GM18505 (cell line): ENCODE data around the gene EVC2.
"Not testable (repeated sequence)": the region's sequence is repeated elsewhere in the genome, so short reads cannot be mapped to it uniquely, and the experiment has no call there.

Experiments used
- ATAC-seq: cut with Tn5 transposase; IDR thresholded peaks from one replicate; pipeline ENCODE4 v1.9.1; 2021; ENCODE audit not compliant: unreplicated experiment
- POLR2A ChIP-seq: IDR thresholded peaks from 4 replicates; pipeline ENCODE4 v1.6.1; 2011; ENCODE audit warnings: borderline replicate concordance; ENCODE audit not compliant: insufficient read depth, insufficient read length; ENCODE audit errors: extremely low read depth

EVC2 gene

DNA sequence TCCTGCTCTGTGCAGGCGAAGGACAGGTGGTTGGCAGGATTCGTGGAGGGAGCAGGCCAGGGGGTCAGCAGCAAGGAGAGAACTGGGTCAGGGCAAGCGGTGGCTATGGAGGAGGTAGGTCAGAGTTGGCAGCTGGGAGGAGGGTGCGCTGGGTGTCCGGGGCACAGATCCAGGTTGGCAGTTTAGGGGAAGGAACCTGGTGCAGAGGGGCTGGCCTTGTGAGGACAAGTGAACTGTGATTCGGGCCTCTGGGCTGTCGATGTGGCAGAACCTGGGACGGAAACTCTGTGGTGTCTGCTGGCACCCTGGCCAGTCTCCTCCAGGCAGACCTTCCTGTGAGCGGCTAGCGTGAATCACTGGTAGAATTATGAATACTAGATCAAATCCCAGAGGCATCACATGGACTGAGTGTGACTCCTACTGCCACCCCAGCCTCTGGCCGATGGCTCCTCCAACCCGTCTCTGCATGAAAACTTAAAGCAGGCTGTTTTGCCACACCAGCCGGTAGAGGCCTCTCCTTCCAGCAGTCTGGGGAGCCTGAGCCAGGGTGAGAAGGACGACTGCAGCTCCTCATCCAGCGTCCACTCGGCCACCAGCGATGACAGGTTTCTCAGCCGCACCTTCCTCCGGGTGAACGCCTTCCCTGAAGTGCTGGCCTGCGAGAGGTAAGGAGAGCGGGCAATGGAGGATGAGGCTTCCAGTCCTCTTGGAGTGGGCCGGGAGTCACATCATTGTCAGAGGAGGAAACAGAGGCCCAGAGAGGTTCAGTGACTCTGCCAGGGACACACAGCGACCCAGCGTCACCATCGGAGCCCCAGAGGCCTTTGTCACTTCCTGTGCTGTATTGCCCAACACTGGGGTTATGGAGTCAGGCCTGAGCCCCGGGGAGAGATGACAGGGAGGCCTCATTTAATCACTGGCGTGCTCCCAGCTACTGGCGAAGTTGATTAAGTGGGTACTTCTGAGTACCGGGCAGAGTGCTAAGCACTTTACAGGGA, 22.9 kb upstream of the EVC2 start:
- no peak for ATAC-seq
- TF ChIP-seq POLR2A = no peak

DNA sequence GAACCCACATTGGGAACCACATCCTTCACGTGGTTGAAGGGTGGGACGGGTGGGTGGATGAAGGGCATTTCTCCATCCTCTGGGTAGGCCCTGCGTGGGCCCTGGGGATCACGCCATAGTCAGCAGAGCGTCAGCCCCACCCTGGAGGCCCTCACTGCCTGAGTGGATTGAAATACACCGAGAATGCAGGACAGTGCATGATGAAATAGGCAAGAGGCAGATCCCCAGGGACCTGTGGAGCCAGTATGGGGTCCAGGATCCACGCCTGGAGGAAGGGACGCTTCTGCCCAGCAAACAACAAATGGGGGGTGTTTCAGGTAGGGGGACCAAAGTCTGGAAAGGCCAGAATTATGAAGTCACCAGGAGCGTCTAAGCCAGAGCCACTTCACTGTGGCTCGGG, 22.1 kb upstream of the EVC2 start:
- no peak for ATAC-seq
- TF ChIP-seq POLR2A = no peak

DNA sequence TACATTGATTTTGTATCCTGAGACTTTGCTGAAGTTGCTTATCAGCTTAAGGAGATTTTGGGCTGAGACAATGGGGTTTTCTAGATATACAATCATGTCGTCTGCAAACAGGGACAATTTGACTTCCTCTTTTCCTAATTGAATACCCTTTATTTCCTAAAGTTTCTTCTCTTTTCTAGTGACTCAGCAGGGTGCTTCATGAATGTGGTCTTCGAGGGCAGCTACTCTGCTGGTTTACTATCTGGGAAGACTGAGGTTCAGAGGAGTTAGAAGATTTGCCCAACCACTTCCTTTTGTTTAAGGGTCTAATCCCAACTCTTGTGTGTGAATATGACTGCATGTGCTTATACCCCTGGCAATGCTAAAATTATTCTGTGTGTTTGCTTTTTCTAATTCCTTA, 20.1 kb upstream of the EVC2 start:
- ATAC-seq = not testable (repeated sequence)

DNA sequence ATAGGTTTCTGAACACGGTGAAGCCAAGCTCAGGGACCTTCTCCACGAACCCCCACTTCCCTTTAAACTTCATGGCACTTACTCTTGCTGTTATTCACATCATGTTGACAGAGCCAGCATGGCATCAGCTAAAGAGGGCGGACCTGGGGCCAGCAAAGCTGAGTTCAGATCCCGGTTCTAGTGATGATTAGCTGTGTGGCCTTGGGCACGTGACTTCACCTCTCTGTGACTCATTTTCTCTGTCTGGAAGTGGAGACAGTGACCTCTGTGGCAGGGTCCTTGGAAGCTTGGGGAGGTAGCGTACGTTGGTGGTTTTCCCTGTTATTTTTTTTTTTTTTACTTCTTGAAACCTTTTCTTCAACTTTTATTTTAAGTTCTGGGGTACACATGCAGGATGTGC, 16.0 kb upstream of the EVC2 start:
- no peak for TF ChIP-seq POLR2A
- no peak for ATAC-seq

DNA sequence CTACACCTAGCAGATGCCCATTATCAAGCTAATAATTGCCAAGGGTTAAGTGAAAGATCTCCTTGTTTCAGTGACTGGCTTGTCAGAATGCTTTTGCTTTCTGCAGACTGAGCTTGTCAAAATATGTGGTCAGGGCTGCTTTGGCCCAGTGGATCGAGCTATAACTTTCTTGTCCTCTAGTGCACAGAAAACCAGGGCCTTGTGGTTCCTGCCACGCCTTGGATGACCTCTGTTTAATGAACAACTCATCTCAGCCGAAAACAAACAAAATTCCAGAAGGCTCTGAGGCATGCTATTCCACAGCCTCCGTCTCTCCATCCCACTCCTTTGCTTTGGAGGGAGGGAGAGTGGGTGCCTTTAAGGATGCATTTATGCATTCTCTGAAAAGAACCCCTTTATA, 14.0 kb upstream of the EVC2 start:
- no peak for ATAC-seq

DNA sequence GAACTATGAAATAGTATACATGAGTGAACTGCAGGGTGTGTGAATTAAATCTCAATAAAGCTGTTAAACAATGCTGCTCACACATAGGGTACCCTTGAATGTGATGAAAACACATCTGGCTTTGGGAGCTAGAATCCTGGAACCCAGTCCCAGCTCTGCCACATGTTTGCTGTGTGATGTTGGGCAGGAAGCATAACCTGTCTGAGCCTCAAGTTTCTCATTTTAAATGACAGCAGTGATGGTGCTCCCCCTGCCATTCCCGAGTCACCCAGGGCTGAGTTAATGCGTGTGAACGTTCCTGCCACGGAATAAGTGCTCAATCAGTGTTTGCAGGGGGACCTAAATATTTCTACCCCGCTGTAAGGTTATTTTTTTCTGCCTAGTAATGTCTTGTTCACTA, 13.6 kb upstream of the EVC2 start:
- ATAC-seq = no peak
- TF ChIP-seq POLR2A = no peak

More for the DNA sequence above, 14.0 kb upstream of the EVC2 start:
- TF ChIP-seq POLR2A = no peak

DNA sequence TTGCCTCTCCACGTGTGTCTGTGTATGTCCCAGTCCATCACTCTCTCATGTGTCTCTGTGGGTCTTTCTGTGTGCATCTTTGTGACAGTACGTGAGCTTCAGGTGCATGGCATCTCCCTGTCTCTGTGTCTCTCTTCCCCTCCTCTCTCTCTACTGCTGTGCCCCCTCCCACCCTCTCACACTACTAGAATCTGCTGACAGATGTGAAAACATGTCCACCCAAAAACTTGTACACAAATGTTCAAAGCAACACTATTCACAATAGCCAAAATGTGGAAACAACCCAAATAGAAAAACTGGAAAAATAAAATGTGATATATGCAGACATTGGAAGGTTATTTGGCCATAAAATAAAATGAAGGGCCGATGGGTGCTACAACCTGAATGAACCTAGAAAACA, 12.6 kb upstream of the EVC2 start:
- ATAC-seq = no peak
- TF ChIP-seq POLR2A = no peak

DNA sequence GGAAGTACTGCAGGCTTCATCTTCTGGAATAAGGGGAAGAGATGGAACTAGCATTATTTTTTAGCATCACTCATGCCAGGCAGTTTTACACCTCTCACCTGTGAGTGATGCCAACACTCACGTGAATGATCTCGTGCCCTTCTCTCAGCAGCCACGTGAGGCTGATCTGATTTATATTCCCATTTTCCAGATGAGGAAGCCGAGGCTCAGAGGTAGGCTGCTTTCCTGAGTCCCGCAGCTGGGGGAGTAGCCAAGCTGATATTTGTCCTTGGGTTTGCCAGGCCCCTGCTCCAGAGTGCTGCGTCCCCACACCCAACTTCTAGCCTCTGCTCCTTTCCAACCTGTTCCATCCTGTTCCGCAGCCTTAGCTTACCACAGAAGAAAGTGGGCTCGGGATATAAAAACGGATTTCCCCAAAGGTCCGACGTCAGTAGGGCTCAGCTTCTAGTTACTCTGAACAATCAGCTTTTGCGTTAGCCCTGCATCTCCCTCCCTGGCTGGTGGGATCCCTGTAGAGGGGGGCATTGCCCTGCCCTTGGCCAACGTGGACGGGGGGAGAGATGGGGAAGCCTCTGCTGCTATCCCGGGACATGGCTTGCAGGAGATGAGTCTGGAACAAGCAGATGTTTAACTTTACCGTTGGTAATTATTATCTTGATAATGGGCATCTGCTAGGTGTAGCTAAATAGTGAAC, 11.9 kb upstream of the EVC2 start:
- ATAC-seq = no peak
- no peak for TF ChIP-seq POLR2A

DNA sequence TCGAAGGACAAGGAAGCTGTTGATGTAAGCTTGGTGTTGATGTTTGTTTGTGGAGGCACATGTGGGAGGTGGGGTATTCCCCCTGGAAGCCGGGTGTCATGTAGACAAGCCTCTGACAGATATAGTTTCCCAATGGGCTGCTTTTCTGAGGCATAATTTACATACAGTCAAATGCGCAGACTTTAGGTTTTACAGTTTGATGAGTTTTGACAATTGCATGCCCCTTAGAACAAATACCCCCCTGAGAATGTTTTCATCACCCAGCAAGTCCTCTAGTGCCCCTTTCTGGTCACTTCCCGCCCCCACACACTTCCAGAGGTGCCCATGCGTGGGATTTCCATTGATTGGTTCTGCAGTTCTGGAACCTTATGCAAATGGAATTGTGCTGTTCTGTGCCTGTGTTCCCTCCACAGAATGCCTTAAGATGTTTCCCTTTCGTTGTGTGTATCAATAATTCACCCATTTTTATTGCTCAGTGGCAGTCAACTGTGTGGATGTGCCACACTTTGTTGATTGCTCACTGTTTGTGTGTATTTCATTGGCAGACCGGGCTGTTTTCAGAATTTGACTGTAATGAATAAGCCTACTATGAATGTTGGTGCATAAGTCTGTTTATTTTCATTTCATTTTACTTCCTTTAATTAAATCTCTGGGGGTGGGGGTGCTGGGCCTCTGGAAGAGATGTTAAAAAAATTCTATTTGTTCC, 11.1 kb upstream of the EVC2 start:
- no peak for TF ChIP-seq POLR2A
- no peak for ATAC-seq

DNA sequence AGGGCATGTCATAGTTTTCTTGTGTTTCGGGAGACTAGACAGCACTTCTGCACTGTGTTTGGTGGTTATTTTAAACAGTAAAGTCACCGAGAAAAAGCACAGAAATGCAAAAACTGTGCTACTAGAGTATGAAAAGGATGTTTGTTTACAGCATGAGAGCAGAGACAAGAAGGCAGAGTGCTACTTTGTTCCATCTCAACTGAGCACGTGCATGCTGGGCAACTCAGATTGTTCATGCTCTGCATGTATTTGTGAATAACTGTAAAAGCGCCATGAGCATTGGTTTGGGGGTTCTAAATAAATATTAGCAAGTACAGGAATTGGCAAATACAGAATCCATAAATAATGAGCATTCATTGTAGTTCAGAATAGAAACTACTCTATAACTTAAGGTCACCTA, 10.1 kb upstream of the EVC2 start:
- no peak for ATAC-seq
- no peak for TF ChIP-seq POLR2A

DNA sequence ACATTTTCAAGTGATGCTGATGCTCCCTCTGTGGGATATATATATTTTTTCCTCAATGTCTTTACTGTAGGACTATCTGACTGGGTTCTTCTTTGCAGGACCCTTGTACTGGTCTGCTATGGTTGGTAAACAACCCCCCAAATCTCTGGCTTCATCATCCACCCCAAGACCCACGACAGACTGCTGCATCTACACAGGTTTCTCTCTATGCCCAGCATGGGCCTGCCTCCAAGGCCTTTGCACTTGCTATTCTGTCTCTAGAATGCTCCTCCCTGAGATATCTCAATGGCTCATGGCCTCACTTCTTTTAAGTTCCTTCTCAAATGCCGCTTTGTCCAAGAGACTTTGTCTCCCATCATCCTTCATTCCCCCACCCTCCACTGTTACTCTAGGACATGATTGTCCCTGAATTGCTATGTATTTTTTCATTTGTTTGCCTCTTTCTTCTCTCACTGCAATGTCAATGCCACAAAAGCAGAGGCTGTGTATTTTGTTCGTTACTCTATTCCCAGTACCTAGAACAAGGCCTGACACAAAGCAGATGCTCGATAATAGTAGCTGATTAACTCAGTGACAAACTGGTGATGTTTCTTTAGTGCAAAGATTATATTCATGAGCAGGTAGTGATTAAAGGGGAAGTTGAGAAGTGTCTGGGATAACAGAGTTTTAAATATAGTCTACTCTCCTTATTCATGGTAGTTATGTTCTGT, 9.2 kb upstream of the EVC2 start:
- no peak for TF ChIP-seq POLR2A
- no peak for ATAC-seq

DNA sequence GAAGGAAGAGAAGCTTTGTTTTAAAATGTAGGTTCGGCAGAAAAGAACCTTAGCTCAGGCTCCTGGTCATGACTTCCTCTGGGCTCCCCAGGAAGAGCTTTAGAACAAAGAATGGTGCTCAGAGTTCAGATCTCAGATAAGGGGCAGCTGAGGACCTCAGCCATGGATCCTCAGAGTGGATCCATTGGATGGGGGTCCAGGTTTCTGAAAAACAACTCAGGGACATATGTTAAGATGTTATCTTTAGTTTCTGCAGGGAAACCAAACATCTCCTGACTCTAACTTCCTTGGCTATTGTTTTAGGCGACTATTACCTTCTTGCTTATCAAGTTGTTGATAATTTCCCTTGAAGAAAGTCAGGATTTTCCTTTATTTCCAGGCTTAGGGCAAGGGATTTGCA, 8.0 kb upstream of the EVC2 start:
- no peak for ATAC-seq
- no peak for TF ChIP-seq POLR2A

DNA sequence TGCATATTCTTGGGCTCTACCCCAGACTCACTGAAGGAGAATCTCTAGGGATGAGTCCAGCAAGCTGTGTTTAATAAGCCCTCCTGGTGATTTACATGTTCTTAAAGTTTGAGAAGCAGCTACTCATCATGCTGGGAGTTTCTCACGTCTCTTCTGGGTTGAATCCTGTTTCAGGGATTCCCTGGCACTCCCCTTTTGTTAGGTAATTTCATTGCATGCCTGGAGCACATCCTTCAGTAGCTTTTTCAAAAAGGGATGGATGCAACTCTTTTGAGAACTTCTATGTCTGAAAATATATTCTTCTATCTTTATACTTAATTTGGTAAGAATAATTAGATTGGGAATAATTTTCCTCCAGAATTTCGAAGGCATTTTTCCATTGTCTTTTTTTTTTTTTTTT, 7.0 kb upstream of the EVC2 start:
- ATAC-seq = no peak
- no peak for TF ChIP-seq POLR2A
